ENCODE measurements around the gene RANBP6.

RANBP6 gene

GRCh38 chr9:6007058-6007769, 8.2 kb downstream of the RANBP6 start:
- peak; percentile 96 to 97 for DNase-seq

GRCh38 chr9:6006749-6007057, 8.7 kb downstream of the RANBP6 start:
- DNase-seq: no peak

- DNase-seq: no peak
These were observed 14.5 kb downstream of the RANBP6 start for GRCh38 chr9:6000955-6001354.

- no peak for DNase-seq
These were observed 15.9 kb downstream of the RANBP6 start for GRCh38 chr9:5999443-6000101.

GRCh38 chr9:5994493-5994892, 20.9 kb downstream of the RANBP6 start:
- no peak for DNase-seq

- DNase-seq: no peak
These were observed 27.2 kb downstream of the RANBP6 start for GRCh38 chr9:5988265-5988664.

- DNase-seq: no peak
These were observed 32.4 kb downstream of the RANBP6 start for GRCh38 chr9:5983042-5983441.

- DNase-seq: no peak
These were observed 33.1 kb downstream of the RANBP6 start for GRCh38 chr9:5982317-5982716.

- no peak for DNase-seq
These were observed 36.9 kb downstream of the RANBP6 start for GRCh38 chr9:5978523-5978922.

GRCh38 chr9:5976674-5977397, 38.6 kb downstream of the RANBP6 start:
- DNase-seq: no peak

- no peak for DNase-seq
These were observed 43.7 kb downstream of the RANBP6 start for GRCh38 chr9:5971740-5972139.
